ENCODE data around the gene TTC28. TPM values are rescaled to one million over a fixed set of nuclear protein-coding genes. Genes with fewer than 3 reads are reported as not detected.

Gene TTC28
- total RNA-seq, 1 donor from 2014 or later = 13.5 TPM

- Histone ChIP-seq H3K36me3 (ENCODE audit: control insufficient read depth, insufficient read depth, low read length) (no peaks in the 10 kb centered on the region), H3K4me3 (ENCODE audit: low read depth, low read length) (no peak overlapping the region), H3K27me3 (ENCODE audit: control insufficient read depth, insufficient read depth, low read length) (no peaks in the 10 kb centered on the region)
- no peak for DNase-seq (ENCODE audit: low read depth)
- TF ChIP-seq CTCF (IDR thresholded peaks at IDR 0.05; ENCODE audit: insufficient read depth, low read length, poor library complexity, severe bottlenecking) = no peak
Observed at GRCh38 chr22:28344918-28345703, 334.5 kb downstream of the TTC28 start.

DNA sequence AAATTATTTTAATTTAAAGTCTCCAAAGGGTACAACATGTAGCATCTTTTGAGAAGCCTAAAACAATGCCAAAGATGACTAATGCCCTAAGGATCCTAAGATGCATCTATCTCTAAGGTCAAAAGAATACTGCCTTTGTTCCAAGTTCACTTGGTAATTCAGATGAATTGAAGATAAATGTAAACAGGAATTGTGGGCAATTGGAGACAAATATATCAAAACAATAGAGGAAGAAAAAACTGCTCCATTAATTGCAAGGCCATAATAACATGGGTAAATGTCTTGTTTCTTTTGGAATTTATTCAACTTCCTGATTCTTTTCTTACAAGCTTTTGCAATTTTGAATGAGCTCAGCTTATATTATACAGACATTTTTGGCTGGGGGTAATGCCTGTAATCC lies 338.6 kb downstream of the TTC28 start:
- TF ChIP-seq CTCF (IDR thresholded peaks at IDR 0.05; ENCODE audit: insufficient read depth, low read length, poor library complexity, severe bottlenecking) = no peak
- no peak for DNase-seq (ENCODE audit: low read depth)
- no peaks in the 10 kb centered on the region for H3K36me3 ChIP-seq (ENCODE audit: control insufficient read depth, insufficient read depth, low read length)
- H3K4me3 ChIP-seq (ENCODE audit: low read depth, low read length) = no peak overlapping the region
- H3K27me3 ChIP-seq (ENCODE audit: control insufficient read depth, insufficient read depth, low read length) = no peaks in the 10 kb centered on the region

GRCh38 chr22:28333088-28333487 lies 346.6 kb downstream of the TTC28 start:
- H3K27me3 ChIP-seq (ENCODE audit: control insufficient read depth, insufficient read depth, low read length) = no peaks in the 10 kb centered on the region
- DNase-seq (ENCODE audit: low read depth) = no peak
- no peak for TF ChIP-seq CTCF (IDR thresholded peaks at IDR 0.05; ENCODE audit: insufficient read depth, low read length, poor library complexity, severe bottlenecking)
- H3K4me3 ChIP-seq (ENCODE audit: low read depth, low read length) = no peak overlapping the region
- no peaks in the 10 kb centered on the region for H3K36me3 ChIP-seq (ENCODE audit: control insufficient read depth, insufficient read depth, low read length)

DNA sequence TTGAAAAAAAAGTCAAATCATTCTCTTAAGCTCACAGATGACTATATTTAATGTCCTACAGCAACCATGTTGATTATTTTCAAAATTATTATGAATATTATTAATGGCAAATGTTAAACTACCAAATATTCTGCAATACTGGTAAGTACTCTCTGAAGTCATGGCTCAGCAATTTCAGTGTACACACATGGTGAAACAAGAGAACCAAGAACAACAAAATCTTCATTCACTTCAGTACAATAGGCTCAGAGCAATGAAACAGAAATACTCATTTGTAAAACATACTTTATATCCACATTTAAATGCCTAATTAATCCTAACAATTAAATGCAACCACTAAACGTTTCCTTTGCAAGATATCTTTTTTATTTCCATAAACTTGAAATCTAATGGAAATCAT lies 347.2 kb downstream of the TTC28 start:
- TF ChIP-seq CTCF (IDR thresholded peaks at IDR 0.05; ENCODE audit: insufficient read depth, low read length, poor library complexity, severe bottlenecking) = no peak
- DNase-seq (ENCODE audit: low read depth) = no peak
- Histone ChIP-seq H3K4me3 (ENCODE audit: low read depth, low read length) (no peak overlapping the region), H3K36me3 (ENCODE audit: control insufficient read depth, insufficient read depth, low read length) (no peaks in the 10 kb centered on the region), H3K27me3 (ENCODE audit: control insufficient read depth, insufficient read depth, low read length) (no peaks in the 10 kb centered on the region)

DNA sequence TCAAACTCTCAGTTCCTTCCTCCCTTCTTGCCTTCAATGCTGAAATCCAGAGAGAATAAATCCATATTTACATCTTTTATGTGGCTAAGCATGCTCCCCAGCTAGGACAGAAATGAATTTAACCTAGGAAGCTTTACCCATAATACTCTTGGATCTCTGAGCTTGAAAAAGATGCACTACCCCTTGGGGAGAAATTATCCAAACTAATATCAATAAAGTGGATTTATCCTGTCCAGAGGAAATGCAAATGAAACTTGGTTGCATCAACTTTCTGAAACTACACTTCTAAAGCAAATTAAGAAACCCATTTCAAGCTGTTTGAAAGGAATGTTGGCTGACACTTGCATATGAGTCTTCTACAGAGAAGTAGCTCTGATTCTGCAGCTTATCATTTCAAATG lies 347.9 kb downstream of the TTC28 start:
- TF ChIP-seq CTCF (IDR thresholded peaks at IDR 0.05; ENCODE audit: insufficient read depth, low read length, poor library complexity, severe bottlenecking) = no peak
- DNase-seq (ENCODE audit: low read depth) = no peak
- Histone ChIP-seq H3K4me3 (ENCODE audit: low read depth, low read length) (no peak overlapping the region), H3K36me3 (ENCODE audit: control insufficient read depth, insufficient read depth, low read length) (no peaks in the 10 kb centered on the region), H3K27me3 (ENCODE audit: control insufficient read depth, insufficient read depth, low read length) (no peaks in the 10 kb centered on the region)
